Measurements from ENCODE around the gene SSTR3.
A peak's percentile ranks its signal among the peaks of the same experiment; 100 is the strongest.

The SSTR3 gene

GRCh38 chr22:37167176-37167980 lies 44.9 kb downstream of the SSTR3 start:
- DNase-seq (ENCODE audit: low read depth in 3 of 3), result no peak

- DNase-seq (ENCODE audit: low read depth in 3 of 3), result peak; percentile 71 to 79 (median 75)
Measured at GRCh38 chr22:37166675-37167066, 45.6 kb downstream of the SSTR3 start.

- DNase-seq (ENCODE audit: low read depth in 3 of 3), result no peak
Measured at GRCh38 chr22:37165940-37166674, 46.2 kb downstream of the SSTR3 start.

DNA sequence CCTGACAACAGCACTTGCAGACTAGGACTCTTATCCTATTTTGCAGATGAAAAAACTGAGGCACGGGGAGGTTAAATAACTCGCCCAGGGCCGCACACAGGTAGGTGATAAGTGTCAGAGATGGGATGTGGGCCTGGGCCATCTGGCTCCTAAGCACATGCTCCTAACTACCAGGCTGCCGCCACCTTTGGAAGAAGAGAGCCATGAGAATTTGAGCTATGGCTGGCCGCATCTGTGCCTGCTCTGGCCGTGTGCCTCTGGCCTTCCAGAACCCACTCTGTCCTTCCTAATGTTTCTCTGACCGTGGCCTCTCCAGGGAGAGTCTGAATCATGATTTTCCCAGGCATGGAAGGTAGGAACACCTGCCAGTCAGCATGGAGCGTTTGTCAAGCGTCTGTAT lies 47.2 kb downstream of the SSTR3 start:
- no peak for DNase-seq (ENCODE audit: low read depth in 3 of 3)

GRCh38 chr22:37164505-37164887 lies 47.8 kb downstream of the SSTR3 start:
- DNase-seq (ENCODE audit: low read depth in 3 of 3), result no peak

DNA sequence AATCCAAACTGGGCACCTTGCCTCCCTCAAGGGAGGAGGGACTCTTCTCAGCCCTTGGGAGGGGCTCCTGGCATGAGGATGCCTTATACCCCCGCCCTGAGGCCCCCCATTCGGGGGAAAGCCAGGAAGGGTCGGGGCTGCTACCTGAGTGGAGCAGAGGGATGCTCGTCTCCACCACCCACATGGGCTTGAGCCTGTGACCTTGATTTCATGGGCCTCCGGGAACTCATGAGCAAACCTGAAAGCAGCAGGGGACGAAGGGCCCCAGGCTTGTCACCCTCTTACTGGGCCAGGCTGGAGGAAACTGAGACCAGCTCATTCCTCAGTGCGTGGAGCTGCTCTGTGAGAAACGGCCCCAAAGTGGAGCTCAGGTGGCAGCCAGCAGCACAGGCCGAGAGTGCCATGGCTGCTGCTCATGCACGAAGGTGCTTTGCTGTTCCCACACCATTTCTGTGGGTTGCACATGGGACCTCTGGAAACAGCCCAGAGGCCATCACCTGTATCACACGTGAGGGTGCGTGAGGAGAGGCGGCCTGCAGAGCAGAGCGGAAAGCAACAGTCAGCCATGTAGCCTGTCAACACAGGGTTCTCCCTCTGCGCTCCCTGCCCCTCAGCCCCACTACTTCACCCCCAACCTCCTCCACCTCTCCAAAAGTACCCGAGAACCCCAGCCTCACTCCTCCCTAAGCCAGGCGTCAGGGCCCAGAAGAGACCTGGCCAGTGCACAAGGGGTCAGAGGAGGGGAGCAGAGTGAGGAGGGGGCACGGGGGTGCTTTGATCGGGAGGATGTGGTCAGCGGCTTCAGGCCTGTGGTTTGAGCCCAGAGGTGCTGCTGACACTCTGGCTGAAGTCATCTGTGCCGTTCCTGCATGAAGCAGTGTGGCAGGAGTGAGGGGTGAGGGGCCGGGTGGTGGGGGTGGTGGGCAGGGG lies 48.4 kb downstream of the SSTR3 start:
- no peak for DNase-seq (ENCODE audit: low read depth in 3 of 3)

GRCh38 chr22:37163096-37163489 lies 49.2 kb downstream of the SSTR3 start:
- no peak for DNase-seq (ENCODE audit: low read depth in 3 of 3)

GRCh38 chr22:37162221-37163095 lies 49.8 kb downstream of the SSTR3 start:
- peak; percentile 46 to 57 (median 47) for DNase-seq (ENCODE audit: low read depth in 3 of 3)

- DNase-seq (ENCODE audit: low read depth in 3 of 3), result no peak
Measured at GRCh38 chr22:37161443-37161842, 50.8 kb downstream of the SSTR3 start.

GRCh38 chr22:37160027-37160426 lies 52.2 kb downstream of the SSTR3 start:
- DNase-seq (ENCODE audit: low read depth in 3 of 3), result no peak

- no peak for DNase-seq (ENCODE audit: low read depth in 3 of 3)
Measured at GRCh38 chr22:37158963-37159290, 53.4 kb downstream of the SSTR3 start.

GRCh38 chr22:37157516-37158285 lies 54.6 kb downstream of the SSTR3 start:
- DNase-seq (ENCODE audit: low read depth in 3 of 3), result no peak

- no peak for DNase-seq (ENCODE audit: low read depth in 3 of 3)
Measured at GRCh38 chr22:37156686-37157435, 55.4 kb downstream of the SSTR3 start.

DNA sequence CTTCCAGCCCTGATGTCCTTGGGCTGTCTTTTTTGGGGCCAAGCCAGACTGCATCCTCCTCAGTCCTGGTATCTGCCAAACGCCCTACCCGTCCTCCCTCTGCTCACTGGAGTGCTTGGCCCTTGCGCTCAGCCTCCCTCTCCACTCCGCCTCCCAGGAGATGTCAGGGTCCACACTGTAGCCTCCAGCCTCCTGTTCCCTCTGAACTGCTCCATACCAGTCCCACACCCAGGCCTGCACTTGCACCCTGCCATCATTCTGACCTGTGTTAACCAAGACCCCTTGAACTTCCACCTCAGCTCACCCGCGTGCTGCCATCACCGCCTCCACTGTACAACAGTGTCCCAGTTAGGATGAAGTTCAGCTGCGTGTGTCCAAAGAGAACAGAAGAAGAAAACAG lies 56.3 kb downstream of the SSTR3 start:
- no peak for DNase-seq (ENCODE audit: low read depth in 3 of 3)

DNA sequence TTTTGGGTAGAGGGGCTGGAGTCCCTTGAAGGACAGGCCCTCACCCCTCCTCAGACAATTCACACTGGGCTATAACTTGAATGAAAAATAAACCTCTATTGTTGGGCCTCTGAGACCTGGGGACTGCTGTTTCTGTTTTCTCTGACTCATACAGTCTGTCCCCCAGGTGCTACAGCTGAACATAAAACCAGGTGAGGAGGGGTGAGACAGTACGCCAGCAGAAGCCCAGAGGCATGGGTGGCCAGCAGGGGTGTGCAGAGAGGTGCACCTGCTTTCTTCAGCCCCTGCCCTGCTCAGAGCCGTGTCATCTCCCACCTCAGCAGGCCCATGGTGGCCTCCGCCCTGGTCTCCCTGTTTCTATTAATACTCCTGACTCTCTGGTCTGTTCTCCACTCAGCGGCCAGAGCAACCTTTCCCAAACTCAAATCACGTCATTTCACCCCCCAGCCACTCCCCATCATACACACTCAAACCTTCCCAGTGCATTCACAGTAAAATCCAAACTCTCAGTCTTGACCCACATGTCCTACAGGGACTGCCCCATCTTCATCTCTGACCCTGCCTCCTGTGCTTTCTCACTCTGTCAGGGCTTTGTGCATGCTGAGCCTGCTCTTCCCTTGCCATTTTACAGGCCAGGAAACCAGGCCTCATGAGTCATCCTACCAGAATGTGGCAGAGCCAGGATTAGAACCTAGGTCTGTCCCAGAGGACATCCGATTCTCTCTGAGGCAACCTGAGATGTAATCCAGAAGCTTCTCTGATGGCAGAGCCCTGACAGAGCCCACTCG lies 57.2 kb downstream of the SSTR3 start:
- no peak for DNase-seq (ENCODE audit: low read depth in 3 of 3)
